ENCODE measurements around the gene B3GNT4.
"Not testable (repeated sequence)": the region's sequence is repeated elsewhere in the genome, so short reads cannot be mapped to it uniquely, and the experiment has no call there.

Gene B3GNT4

DNA sequence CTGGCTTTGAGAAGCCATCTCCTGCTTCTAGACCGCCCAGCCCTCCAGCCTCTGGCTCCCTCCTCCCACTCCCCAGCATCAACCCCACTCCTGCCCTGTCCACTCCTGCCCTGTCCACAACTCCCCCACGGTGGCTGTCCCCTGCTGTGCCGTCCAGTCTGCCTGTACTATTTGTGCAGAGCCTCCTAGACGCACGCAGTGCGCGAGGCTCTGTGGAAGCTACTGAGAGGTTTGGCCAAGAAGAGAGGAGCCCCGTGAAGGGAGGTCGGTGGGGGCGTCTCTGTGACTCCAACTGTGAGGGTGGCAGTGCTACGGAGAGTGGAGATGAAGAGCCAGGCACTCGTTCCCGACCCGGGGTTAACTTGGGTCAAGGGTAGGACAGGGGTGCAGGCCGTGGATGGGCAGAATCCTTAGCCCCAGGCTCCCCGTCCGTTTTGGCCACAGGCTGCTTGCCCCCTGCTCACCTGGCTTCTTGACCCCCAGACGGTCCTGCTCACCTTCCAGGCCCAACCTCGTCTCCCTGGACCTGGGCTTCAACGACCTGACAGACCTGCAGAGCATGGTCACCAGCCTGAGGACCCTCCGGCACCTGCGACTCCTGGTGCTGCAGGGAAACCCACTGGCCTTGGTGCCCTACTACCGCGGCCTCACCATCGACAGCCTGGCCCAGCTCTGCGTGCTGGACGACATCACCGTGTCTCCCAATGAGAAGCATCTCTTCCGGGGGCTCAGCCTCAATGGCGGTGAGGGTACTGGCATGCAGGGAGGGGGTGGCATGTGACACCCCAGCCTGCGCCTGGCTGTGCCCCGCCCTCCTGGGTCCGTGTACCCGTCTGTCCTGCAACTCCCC lies 13.7 kb upstream of the B3GNT4 start:
- DNase-seq = no peak

DNA sequence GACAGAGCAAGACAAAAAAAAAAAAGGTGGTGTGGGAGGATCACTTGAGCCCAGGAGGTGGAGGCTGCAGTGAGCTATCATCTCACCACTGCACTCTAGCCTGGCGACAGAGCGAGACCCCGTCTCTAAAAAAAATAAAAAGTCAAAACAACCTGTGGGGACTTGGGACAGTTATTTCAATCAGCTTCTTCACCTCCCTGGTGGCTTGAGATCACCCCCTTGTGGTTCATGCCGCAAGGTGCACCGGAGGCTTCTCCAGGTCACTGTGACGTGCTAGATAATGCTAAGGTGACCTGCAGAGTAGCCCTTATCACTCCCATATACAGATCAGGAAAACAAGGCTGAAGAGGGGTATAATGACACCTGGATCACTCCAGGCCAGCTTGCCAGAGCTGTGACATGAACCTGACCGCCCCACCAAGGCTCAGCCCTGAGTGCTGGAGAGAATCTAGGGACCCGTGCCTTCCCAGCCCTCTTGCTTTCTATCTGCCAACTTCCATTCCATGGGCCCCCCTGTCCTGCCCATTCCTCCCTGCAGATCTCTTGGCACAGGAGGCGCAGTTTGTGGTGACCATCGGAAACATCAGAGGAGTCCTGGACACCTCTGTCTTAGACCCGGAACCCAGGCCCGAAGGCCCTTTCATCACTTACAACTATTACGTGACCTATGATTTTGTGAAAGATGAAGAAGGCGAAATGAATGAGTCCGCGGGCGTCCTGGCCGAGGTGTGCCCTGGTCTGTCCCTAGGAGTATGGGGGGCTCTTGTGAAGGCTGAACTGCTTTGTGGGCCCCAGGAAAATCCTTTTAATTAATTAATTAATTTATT lies 12.5 kb upstream of the B3GNT4 start:
- DNase-seq = peak; percentile 32 to 49

DNA sequence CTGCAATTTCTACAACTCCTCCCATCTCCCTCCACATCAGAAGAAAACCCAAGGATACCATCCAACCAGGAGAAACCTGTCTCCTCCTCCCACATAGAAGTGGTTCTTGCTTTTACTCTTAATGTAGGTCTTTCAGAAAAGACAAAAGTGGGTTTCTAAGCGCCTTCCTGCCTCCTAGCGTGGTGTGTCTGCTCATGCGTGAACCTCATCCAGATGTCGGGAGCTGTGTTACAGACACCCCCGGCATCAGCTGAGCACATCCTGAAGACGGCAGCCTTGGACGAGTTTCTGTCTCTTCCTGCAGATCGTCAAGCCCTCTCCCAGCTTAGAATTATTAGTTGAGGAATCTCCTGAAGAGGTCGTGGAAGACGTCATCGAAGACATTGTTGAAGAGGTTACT lies 11.1 kb upstream of the B3GNT4 start:
- DNase-seq = no peak

DNA sequence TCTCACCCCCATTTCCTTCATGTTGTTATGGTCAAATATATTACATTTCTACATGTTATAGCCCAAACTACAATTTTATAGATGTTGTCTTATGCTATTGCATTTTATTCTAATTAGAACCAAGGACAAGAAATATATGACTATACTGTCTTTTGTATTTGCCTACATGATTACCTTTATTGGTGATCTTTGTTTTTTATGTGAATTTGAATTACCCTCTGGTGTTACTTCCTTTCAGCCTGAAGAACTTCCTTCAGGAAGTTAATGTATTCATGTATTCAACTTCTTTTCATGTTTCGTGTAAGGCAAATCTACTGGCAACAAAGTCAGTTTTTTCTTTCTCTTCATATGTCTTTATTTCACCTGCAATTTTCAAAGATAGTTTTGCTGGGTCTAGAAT lies 8.7 kb upstream of the B3GNT4 start:
- DNase-seq = no peak

DNA sequence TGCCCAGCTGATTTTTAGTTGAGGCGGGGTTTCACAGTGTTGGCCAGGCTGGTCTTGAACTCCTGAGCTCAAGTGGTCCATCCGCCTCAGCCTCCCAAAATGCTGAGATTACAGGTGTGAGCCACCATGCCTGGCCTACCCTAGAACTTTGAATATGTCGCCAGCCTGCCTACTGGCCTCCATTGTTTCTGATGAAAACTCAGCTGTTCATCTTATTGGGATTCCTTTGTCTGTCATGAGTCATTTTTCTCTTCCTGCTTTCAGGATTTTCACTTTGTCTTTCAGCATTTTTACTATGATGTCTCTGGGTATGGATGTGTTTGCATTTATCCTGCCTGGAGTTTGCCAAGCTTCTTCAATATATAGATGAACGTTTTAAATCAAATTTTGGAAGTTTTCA lies 8.1 kb upstream of the B3GNT4 start:
- no peak for DNase-seq

DNA sequence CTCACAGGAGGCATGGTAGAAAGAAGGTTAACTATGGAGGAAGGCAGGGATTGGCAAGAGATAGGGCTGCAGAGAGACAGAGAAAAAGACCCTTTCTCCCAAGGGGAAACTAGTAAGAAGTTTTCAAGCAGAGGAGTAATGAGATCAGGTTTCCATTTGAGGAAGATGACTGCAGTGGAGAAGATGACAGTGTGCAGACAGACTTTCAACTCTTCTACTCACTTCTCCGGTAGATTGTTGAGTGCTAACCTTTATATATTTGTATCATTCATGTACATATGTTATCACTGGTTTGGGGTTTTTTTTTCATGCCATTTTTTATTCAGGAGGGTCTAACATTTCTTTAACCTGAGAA lies 5.9 kb upstream of the B3GNT4 start:
- DNase-seq = no peak

DNA sequence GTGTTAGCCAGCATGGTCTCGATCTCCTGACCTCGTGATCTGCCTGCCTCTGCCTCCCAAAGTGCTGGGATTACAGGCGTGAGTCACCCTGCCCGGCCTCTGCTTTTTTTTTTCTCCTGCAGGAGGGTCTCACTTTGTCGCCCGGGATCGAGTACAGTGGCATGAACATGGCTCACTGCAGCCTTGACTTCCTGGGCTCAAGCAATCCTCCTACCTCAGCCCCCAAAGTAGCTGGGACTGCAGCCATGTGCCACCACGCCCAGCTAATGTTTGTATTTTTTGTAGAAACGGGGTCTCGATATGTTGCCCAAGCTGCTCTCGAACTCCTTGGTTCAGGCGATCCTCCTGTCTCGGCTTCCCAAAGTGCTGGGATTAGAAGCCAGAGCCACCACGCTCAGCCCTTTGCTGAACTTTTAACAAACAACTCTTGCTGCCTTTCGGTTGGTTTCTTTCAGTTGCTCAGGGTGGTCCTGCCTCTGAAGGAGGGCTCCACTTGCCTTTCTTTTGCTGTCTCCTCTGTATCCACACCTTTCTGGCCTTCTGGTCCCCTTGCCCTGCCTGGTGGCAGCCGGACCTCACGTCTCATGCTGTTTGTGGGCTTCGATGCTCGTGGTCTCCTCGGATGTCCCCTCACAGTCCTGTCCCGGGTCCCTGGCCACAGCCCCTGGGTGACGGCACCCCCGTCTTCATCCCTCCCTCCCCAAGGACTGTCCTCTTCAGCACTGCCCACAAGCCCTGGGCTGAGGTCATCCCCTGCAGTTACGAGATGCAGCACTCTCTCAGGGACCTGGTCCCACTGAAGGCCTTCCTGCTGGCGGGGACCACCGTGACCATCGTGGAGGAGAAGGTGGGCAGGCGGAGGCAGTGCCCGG lies 3.8 kb upstream of the B3GNT4 start:
- DNase-seq = no peak

DNA sequence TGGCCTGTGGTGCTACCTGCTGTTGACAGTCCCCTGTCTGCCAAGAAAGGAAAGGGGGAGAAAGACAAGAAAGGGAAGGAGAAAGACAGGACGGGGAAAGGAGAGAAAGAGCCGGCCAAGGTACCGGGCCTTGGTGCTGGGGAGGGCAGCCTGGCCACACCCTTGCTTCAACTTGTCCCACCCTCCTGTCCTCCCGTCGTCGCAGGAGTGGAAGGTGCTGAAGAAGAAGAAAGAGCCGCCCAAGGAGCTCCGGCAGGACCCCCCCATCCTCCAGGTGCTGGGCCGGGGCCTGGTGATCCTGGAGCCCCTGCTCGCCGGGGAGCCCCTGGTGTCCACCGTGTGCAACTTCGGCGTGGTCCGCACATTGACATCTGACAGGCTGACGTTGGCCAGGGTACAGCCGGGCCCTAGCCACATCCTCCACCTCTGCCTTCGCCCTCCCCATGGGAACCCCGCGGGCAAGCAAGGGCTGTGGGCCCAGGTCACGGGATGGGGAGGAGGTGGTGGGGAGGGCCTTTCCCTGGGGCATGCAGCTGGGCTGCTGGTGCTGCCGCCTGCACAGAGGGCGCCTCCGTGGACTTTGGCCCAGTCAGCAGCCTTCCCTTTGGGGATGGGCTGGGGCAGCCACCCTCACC lies 2.9 kb upstream of the B3GNT4 start:
- DNase-seq = no peak

DNA sequence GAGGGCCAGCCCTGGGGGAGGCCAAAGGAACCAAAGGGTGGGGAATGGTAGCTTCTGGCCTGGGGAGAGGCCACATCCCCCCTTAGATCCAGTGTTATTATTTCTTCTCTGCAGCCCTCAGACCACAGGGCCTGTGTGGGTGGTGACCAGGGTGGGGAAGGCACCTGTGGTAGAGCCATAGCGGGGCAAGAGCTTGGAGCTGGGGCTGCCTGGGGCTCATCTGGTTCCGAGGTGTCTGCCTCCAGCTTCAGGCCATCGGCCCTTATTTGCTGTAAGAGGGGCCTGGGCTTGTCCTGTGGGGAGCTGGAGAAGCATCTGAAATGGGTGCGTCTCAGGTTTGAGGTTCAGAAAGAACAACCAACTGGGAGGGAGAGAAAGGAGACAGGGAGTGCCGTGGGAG lies 2.1 kb upstream of the B3GNT4 start:
- no peak for DNase-seq

DNA sequence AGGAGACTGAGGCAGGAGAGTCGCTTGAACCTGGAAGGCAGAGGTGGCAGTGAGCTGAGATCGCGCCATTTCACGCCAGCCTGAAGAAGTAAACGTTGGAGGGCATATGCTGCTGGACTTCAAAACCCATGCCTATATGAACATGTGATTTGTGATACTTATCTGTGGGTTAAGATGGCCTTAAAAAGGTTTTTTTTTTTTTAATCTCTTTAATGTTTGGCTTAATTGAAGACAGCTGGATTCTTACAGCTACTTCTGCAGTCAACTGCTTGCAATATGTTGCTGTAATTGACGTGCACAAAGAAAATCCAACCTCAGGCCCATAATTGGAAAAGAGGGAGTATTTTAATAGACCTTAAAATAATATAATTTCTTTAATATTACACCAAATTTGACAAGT lies 1.5 kb upstream of the B3GNT4 start:
- no peak for DNase-seq

DNA sequence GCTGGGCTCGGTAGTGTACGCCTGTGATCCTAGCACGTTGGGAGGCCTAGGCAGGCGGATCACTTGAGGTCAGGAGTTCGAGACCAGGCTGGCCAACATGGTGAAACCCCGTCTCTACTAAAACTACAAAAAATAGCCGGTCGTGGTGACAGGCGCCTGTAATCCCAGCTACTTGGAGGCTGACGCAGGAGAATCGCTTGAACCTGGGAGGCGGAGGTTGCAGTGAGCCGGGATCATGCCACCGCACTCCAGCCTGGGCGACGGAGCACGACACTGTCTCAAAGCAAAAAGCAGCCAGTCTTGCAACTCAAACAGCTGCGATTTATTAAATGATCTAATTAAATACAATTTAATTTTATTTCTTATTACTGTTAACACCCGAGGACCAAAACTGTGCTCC lies 698 bp upstream of the B3GNT4 start:
- not testable (repeated sequence) for DNase-seq

DNA sequence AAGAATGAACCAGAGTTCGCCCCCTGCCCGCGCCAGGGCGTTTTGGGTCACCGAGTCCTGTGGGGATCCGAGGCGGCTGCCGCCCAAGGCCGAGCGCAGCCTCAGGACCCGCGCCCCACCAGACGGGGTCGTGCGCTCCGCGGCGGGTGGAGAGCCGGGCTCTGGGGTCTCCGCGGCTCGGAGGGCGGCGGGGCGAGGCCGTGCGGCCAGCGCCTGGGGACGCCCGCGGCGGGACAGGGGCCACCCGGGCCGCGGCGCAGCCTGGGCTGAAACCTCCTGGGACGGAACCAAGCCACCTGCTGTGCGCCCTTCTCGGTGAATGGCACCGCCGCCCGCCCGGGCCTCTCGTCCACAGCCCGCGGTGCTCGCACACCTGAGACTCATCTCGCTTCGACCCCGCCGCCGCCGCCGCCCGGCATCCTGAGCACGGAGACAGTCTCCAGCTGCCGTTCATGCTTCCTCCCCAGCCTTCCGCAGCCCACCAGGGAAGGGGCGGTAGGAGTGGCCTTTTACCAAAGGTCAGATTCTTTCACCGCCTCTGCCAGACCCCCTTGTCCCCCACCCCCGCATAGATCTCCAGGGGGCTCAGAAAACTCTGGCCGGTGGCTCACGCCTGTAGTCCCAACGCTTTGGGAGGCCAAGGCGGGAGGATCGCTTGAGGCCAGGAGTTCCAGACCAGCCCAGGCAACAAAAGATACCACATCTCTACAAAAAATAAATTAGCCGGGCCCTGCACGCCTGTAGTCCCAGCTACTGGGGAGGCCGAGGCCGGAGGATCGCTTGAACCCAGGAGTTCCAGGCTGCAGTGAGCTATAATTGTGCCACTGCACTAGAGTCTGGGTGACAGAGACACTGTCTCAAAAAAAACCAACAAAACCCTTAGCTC lies 901 bp downstream of the B3GNT4 start:
- no peak for DNase-seq

DNA sequence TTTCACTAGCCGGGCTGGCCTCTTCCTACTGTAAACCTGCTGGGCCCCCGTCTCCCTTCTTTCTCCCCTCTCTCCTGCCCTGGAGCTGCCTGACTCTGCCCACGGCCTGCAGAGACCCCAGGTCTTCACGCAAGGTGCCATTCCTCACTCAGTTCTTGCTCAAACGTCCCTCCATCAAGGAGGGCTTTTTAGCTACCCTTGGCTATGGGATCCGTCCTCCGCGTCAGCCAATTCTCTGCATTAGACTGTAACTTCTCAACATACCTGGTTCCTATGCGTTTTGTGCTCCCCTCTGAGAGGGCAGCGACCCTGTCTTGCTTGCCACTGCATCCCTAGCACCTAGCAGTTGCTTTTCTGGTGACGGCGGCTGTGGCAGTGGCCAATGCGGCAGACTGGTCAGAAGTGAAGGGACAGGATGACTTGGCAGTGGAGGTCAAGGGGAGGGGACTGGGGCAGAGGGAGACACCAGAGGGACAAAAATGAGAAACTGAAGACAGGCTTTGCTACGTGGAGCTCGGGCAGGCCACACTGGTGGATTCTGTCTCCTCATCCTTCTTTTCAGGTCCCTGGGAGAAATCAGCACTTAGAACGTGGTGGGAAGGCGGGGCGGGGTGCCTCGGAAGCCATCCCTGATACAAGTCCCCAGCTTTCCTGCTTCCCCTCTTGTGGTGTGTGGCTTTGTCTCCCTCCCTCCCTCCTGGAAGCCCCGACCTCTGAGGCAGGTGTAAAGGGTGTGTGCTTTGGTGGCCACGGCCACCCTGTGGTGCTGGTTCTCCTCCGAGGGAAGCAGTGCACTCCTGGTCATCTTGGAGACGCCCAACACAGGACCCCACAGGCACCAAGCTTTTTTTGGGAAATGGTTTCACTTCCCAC lies 1.8 kb downstream of the B3GNT4 start:
- no peak for DNase-seq

DNA sequence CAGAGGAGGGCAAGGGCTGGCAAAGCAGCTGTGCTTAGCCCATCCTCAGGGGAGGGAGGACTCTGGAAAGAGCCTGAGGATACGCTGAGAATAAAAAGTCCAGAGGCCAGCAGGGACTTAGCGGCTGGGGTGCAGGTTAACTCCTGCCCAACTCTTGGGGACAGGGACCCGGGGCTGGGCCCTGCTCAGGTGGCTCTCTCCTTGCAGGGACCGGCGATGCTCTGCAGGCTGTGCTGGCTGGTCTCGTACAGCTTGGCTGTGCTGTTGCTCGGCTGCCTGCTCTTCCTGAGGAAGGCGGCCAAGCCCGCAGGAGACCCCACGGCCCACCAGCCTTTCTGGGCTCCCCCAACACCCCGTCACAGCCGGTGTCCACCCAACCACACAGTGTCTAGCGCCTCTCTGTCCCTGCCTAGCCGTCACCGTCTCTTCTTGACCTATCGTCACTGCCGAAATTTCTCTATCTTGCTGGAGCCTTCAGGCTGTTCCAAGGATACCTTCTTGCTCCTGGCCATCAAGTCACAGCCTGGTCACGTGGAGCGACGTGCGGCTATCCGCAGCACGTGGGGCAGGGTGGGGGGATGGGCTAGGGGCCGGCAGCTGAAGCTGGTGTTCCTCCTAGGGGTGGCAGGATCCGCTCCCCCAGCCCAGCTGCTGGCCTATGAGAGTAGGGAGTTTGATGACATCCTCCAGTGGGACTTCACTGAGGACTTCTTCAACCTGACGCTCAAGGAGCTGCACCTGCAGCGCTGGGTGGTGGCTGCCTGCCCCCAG lies 2.8 kb downstream of the B3GNT4 start:
- DNase-seq = no peak

DNA sequence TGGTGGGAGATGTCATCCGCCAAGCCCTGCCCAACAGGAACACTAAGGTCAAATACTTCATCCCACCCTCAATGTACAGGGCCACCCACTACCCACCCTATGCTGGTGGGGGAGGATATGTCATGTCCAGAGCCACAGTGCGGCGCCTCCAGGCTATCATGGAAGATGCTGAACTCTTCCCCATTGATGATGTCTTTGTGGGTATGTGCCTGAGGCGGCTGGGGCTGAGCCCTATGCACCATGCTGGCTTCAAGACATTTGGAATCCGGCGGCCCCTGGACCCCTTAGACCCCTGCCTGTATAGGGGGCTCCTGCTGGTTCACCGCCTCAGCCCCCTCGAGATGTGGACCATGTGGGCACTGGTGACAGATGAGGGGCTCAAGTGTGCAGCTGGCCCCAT lies 3.5 kb downstream of the B3GNT4 start:
- no peak for DNase-seq

DNA sequence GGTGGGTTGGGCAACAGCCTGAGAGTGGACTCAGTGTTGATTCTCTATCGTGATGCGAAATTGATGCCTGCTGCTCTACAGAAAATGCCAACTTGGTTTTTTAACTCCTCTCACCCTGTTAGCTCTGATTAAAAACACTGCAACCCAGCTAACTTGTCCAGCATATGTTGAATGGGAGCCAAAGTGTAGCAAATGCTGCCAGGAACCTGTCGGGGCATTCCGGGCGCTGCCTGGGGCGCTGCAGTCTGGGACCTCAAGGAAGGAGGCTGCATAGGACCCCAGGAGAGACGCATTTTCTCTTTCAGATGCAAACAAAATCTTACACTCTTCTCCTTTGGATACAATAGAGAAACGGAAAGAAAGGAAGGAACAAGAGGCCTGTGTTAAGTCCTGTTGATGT lies 3.9 kb downstream of the B3GNT4 start:
- no peak for DNase-seq

DNA sequence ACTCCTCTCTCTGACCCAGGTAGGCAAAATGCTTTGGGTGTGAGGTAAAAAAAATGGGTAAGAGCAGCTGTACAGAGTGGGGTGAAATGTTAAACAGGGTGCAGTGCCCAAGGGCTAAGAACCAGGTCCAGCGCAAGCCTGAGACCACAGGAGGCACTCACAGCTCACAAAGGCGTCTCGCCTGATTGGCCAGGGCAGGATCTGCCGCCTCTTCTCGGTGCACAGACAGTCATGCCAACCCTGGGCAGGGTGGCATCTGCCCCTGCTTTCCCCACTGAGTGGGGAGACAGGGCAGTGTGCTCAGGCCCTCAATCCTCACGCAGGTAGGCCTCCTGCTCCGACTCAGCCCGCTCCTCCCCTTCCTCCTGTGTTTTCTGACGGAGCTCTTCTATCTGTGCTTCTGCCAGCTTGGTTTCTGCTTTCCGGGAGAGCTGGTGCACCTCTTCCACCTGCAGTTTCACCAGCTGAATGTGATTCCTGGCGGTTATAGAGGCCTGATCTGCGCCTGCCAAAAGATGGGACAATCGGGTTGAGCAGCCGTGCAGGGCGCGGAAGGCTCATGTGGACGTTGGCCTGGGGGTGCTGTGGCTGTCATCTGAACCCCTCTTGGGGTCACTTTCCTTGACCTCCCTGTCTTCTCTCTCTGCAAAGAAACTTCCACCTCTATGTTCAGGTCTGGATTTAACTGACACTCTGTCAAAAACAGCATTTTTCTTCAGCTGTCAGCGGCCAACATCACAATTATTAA lies 4.7 kb downstream of the B3GNT4 start:
- no peak for DNase-seq

DNA sequence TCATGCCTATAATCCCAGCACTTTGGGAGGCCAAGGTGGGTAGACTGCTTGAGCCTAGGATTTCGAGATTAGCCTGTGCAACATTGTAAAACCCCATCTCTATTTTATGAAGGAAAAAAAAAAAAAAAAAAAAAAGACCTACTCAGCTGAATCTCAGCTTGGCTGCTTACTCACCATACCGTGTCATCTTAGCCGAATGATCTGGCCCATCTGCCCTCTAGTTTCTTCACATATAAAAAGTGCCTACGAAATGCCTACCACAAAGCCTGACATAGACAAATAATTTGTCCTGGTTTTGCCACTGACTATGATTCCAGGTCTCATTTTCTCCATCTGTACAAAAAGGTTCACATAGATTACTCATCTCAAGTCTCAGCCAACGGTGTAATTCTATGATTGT lies 12.3 kb downstream of the B3GNT4 start:
- no peak for DNase-seq

DNA sequence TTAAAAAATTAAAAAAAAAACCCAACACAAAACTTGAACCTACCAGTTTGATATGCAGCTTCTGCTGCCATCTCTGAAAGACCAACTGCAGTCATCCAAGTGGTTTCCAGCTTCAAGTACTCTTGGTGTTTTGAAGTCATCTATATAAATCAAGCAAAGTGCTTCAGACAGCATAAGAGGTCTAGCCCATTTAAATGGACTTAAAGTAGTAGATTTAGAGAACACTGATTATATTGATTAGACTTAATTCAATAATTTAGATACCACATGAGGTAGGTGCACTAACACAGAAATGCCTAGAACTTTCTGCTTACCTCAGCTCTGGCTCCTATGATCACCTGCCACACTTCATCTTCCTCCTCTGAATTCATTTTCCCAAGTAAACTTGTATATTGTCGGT lies 12.9 kb downstream of the B3GNT4 start:
- DNase-seq = no peak

Measured in NCI-H2081 (cell line).